ENCODE results near the gene CNTRL. TPM values are rescaled to one million over a fixed set of nuclear protein-coding genes. Genes with fewer than 3 reads are reported as not detected.

The CNTRL gene
- polyA plus RNA-seq, 1 donor from 2014 or later = 16.0 TPM

GRCh38 chr9:121194730-121195129 lies 120.0 kb downstream of the CNTRL start:
- H3K79me2 ChIP-seq (replicated peaks; ENCODE audit: insufficient read depth, low read length) = peaks cover 100% of the 10 kb centered on the region
- no peak overlapping the region for H3K27ac ChIP-seq (ENCODE audit: low read length)
- H3K9ac ChIP-seq (ENCODE audit: low read length) = no peak overlapping the region
- H2AFZ ChIP-seq (ENCODE audit: low read depth, low read length) = no peak overlapping the region
- no peaks in the 10 kb centered on the region for H3K27me3 ChIP-seq (ENCODE audit: insufficient read depth, low read depth, low read length)
- no peak overlapping the region for H3K4me2 ChIP-seq (ENCODE audit: low read length)
- no peak for TF ChIP-seq POLR2AphosphoS5 (IDR thresholded peaks at IDR 0.05)
- TF ChIP-seq RAD21 (conservative IDR thresholded peaks at IDR 0.05) = no peak
- no peak for TF ChIP-seq EP300 (conservative IDR thresholded peaks at IDR 0.05; ENCODE audit: poor library complexity, severe bottlenecking)
- no peak for TF ChIP-seq REST (IDR thresholded peaks at IDR 0.05; ENCODE audit: borderline replicate concordance)
- no peak for TF ChIP-seq CTCF (IDR thresholded peaks at IDR 0.05; ENCODE audit: poor library complexity, severe bottlenecking)
- TF ChIP-seq MXI1 (conservative IDR thresholded peaks at IDR 0.05; ENCODE audit: poor library complexity, severe bottlenecking) = no peak
- no peak for TF ChIP-seq SMC3 (conservative IDR thresholded peaks at IDR 0.05; ENCODE audit: poor library complexity)
- TF ChIP-seq EZH2 (IDR thresholded peaks at IDR 0.05; ENCODE audit: borderline replicate concordance, insufficient read depth, low read length, poor library complexity, severe bottlenecking) = no peak
- no peak for TF ChIP-seq TAF1 (IDR thresholded peaks at IDR 0.05; ENCODE audit: low read depth)
- H3K9me2 ChIP-seq (ENCODE audit: insufficient read depth, low read length) = no peaks in the 10 kb centered on the region
- H4K20me1 ChIP-seq (ENCODE audit: insufficient read depth) = peaks cover 37% of the 10 kb centered on the region
- no peaks in the 10 kb centered on the region for H3F3A ChIP-seq (ENCODE audit: insufficient read depth, low read length, poor library complexity, severe bottlenecking)
- H3K36me3 ChIP-seq (ENCODE audit: insufficient read depth, low read length) = no peaks in the 10 kb centered on the region
- H3K4me3 ChIP-seq (ENCODE audit: low read length) = no peak overlapping the region
- no peaks in the 10 kb centered on the region for H3K9me3 ChIP-seq (ENCODE audit: low read length)

GRCh38 chr9:121196389-121196788 lies 121.6 kb downstream of the CNTRL start:
- Histone ChIP-seq H3K9me3 (ENCODE audit: low read length) (no peaks in the 10 kb centered on the region), H4K20me1 (ENCODE audit: insufficient read depth) (peaks cover 45% of the 10 kb centered on the region), H2AFZ (ENCODE audit: low read depth, low read length) (no peak overlapping the region), H3K4me2 (ENCODE audit: low read length) (no peak overlapping the region), H3F3A (ENCODE audit: insufficient read depth, low read length, poor library complexity, severe bottlenecking) (no peaks in the 10 kb centered on the region), H3K27me3 (ENCODE audit: insufficient read depth, low read depth, low read length) (no peaks in the 10 kb centered on the region), H3K79me2 (replicated peaks; ENCODE audit: insufficient read depth, low read length) (peaks cover 98% of the 10 kb centered on the region), H3K27ac (ENCODE audit: low read length) (no peak overlapping the region), H3K4me3 (ENCODE audit: low read length) (peak overlapping the region; percentile 6), H3K9me2 (ENCODE audit: insufficient read depth, low read length) (no peaks in the 10 kb centered on the region), H3K36me3 (ENCODE audit: insufficient read depth, low read length) (no peaks in the 10 kb centered on the region), H3K9ac (ENCODE audit: low read length) (no peak overlapping the region)
- TF ChIP-seq CTCF (IDR thresholded peaks at IDR 0.05; ENCODE audit: poor library complexity, severe bottlenecking) (no peak), SMC3 (conservative IDR thresholded peaks at IDR 0.05; ENCODE audit: poor library complexity) (no peak), EP300 (conservative IDR thresholded peaks at IDR 0.05; ENCODE audit: poor library complexity, severe bottlenecking) (no peak), TAF1 (IDR thresholded peaks at IDR 0.05; ENCODE audit: low read depth) (no peak)

Data from neural cell (in vitro differentiated cells).